GM12872 (cell line): Measurements from ENCODE around the gene TRAPPC2.

Source experiments
- TF ChIP-seq, protein P1 (sequence below): IDR thresholded peaks from 3 replicates; pipeline ENCODE4 v1.5.1; 2011; ENCODE audit warnings: low read depth, mild to moderate bottlenecking, low read length, moderate library complexity; ENCODE audit not compliant: insufficient read depth

The TRAPPC2 gene

DNA sequence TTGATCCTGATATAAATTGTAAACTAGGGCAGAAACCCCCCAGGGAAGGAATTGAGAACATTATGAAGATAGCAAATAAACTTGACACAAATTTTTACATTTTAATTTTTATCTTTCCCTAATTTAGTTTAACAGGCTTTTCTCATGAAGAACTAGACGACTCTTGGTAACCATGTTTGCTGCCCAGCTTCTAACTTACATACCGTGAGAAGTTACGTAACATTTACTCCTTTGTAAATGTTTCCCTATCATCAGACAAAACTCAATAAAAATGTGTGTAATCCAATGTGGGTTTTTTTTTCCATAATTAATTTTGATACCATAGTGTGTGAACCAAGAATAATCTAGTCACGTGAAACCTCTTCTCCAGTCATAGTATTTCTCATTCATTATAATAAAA, 34.5 kb upstream of the TRAPPC2 start:
- TF ChIP-seq, protein P1, sequence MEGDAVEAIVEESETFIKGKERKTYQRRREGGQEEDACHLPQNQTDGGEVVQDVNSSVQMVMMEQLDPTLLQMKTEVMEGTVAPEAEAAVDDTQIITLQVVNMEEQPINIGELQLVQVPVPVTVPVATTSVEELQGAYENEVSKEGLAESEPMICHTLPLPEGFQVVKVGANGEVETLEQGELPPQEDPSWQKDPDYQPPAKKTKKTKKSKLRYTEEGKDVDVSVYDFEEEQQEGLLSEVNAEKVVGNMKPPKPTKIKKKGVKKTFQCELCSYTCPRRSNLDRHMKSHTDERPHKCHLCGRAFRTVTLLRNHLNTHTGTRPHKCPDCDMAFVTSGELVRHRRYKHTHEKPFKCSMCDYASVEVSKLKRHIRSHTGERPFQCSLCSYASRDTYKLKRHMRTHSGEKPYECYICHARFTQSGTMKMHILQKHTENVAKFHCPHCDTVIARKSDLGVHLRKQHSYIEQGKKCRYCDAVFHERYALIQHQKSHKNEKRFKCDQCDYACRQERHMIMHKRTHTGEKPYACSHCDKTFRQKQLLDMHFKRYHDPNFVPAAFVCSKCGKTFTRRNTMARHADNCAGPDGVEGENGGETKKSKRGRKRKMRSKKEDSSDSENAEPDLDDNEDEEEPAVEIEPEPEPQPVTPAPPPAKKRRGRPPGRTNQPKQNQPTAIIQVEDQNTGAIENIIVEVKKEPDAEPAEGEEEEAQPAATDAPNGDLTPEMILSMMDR, result no peak

DNA sequence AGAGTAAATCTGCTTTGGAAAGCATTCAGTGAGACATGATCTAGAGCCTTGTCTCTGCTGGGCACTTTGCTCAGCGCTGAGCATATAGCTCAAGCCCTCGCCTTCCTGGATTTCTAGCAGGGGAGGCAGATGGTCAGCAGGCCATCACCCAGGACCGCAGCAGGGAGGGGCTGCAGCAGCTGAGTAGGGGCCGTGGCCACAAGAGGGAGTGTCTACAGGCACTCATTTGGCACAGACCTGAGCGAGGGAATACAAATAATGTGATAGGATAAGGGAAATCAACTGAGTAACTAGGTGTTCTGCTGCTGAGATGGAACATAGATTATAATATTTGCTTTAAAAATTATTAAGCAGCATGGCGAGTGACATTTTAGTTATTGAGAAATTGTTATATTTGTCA, 30.3 kb upstream of the TRAPPC2 start:
- TF ChIP-seq, protein P1, result no peak

DNA sequence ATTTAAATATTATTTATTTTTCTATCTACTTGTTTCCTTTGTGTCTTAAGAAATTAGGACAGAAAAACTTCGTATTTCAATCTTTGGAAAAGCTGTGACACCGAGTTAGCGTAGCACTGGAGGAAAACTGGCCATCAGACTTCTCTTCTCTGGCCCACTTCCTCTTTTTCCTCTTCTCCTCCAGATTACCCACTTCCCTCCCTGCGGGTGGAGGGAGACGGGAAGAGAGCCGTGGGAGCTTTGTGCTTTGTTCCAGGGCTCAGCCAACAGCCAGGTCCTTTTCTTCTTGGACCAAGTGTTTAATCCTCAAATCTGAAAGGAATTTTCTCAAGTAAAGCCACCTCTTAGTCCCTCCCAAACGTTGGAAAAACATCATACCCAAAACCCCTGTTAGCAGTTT, 29.9 kb upstream of the TRAPPC2 start:
- TF ChIP-seq, protein P1, result no peak

DNA sequence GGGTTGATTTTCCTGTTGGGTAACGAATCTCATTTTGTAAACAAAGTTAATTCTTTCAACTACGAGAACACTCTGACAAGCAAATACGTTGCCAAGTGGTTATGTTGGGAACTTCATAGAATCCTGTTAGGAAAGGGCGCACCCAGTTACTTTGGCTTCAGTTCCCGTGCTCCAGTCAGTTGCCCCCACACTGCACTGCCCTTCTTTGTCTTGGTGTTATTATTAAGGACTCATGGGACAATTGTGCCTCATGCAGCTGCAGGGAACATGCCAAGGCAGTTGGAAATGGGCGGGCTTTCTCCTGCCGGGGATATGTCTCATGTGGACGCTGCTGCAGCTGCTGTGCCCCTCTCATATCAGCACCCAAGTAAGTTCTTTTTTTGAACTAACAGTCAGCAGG, 29.1 kb upstream of the TRAPPC2 start:
- TF ChIP-seq, protein P1, result no peak

DNA sequence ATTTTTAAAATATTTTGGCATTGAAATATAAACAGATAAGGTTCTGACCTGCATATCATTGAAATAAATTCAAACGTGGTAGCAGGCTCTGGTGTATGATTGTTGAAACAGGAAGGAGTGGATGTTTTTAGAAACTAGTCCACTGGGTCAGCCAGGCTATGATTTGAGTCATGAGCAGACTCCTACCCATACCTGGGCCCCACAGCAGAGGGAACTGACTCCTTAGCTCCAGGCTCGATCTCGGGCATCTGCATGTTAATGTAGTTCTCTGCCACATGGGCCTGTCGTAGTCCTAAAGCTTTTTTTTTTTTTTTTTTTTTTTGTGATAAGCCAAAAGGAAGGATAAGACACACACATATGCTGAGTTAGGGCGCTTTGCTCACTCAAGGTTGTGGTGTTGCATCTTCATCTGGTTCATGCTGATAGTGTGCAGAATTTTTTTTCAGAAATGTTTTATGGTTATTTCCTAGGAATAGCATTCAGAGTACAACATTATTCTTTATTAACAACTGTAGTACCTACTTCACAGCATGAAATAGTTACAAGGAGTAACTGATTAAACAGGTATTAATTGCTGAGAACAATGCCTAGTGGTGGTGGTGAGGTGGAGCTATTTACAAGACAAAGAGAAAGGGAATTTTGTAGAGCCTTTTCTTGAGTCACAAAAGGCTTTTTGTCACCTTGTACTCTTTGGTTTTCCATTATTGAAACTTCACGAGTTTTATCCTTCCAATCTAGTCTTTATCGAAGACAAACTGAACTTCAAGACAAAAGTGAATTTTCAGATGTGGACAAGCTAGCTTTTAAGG, 27.4 kb upstream of the TRAPPC2 start:
- TF ChIP-seq, protein P1, result no peak

DNA sequence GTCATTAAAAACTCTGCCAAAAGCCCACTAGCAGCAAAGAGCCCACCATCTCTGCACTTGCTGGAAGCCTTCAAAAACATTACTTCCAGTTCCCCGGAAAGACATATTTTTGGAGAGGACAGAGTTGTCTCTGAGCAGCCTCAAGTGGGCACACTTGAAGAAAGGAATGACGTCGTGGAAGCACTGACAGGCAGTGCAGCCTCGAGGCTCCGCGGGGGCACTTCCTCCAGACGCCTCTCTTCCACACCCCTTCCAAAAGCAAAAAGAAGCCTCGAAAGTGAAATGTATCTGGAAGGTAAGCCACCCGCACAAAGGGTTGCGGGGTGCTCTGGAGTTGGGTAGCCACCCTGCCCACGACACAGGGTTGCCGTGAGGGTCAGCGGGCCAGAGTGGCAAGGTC, 26.0 kb upstream of the TRAPPC2 start:
- TF ChIP-seq, protein P1, result no peak

DNA sequence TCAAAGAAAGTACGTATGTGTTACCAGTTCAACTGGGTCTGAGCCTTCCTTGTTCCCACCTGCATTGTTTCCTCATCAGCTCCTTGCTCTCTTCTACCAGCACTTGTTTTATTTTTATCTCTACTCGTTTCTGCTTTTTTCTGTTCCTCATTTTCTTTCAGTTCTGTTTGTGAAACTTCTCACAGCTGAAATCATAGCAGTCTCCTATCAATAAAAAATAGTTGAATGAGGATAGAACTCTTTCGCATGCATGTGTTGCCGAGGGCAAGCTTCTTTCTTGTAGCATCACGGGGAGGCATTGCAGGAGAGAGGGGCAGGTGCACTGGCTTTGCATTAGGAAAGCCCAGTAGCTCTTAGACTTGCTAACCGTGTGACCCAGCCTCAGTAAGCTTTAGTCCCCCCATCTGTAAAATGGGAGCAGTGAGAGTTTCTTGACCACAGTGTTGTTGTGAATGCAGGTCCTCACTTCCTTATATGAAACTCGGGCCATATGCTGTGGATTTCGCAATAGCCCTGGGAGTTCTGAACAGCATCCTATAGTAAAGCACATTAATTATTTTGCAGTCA, 24.8 kb upstream of the TRAPPC2 start:
- TF ChIP-seq, protein P1, result no peak
